ENCODE results near the gene SLC6A13. TPM values are rescaled to one million over a fixed set of nuclear protein-coding genes. Genes with fewer than 3 reads are reported as not detected.

SLC6A13 gene
- total and polyA plus RNA-seq, 7 donors: 0.07 to 1.6 (median 0.50) TPM; not detected in 1

DNA sequence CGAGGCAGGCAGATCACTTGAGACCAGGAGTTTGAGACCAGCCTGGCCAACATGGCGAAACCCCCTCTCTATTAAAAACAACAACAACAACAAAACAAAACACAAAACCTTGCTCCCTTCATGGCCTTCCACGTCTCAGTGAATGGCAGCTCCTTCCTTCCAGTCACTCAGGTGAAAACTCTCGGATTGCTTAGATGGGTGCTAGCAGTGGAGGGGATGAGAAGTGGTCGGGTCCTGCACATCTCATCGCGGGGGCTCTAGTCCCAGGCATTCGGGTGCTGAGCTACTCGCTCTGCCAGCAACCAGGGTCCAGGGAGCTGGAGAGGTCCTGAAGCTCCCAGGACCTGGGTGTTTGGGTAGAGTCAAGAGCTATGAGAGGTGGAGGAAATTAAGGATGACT lies 7.7 kb downstream of the SLC6A13 start:
- intact Hi-C loops (cut with DNase I): no loop called here
- DNase-seq: no peak
- peaks cover 0 to 8% (median 5%) of the 10 kb centered on the region in 3 donors for H3K27me3 ChIP-seq (ENCODE audit: insufficient read depth in 3 of 3, low read length in 2 of 3)
- no peak for ATAC-seq
- TF ChIP-seq, protein P1, sequence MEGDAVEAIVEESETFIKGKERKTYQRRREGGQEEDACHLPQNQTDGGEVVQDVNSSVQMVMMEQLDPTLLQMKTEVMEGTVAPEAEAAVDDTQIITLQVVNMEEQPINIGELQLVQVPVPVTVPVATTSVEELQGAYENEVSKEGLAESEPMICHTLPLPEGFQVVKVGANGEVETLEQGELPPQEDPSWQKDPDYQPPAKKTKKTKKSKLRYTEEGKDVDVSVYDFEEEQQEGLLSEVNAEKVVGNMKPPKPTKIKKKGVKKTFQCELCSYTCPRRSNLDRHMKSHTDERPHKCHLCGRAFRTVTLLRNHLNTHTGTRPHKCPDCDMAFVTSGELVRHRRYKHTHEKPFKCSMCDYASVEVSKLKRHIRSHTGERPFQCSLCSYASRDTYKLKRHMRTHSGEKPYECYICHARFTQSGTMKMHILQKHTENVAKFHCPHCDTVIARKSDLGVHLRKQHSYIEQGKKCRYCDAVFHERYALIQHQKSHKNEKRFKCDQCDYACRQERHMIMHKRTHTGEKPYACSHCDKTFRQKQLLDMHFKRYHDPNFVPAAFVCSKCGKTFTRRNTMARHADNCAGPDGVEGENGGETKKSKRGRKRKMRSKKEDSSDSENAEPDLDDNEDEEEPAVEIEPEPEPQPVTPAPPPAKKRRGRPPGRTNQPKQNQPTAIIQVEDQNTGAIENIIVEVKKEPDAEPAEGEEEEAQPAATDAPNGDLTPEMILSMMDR (IDR thresholded peaks at IDR 0.05): no peak
- H3K4me3 ChIP-seq: no peak overlapping the region
- no peaks in the 10 kb centered on the region for H3K9me3 ChIP-seq
- H3K36me3 ChIP-seq (ENCODE audit: insufficient read depth in 1 of 2, low read depth in 1 of 2): no peaks in the 10 kb centered on the region
- H3K27ac ChIP-seq: no peak overlapping the region
- no peaks in the 10 kb centered on the region for H3K4me1 ChIP-seq
- WGBS, 3 donors: 80 to 92% (median 81%) methylated on average over 9 of the region's 9 CpGs

DNA sequence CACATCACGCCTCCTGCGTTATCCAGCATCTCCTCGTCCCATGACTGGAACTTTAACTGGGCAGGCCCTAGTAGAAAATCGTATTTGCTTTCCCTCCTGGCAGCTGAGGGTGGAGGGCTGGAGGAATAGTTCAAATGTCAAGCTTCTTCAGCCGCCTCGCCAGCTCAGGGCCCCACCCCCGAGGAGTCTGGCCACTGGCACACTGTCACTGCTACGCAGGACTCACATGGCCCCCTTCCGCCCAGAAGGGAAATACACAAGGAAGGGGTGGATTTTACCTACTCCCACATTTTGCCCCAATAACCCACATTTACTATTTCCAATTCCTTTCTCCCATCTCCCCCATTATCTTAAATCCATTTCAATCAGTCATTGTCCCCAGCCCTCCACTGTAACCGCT lies 8.6 kb downstream of the SLC6A13 start:
- Histone ChIP-seq H3K4me1 (no peaks in the 10 kb centered on the region), H3K27ac (no peak overlapping the region), H3K27me3 (ENCODE audit: insufficient read depth in 3 of 3, low read length in 2 of 3) (peaks cover 0 to 8% (median 5%) of the 10 kb centered on the region in 3 donors), H3K36me3 (ENCODE audit: insufficient read depth in 1 of 2, low read depth in 1 of 2) (no peaks in the 10 kb centered on the region), H3K9me3 (no peaks in the 10 kb centered on the region), H3K4me3 (no peak overlapping the region)
- DNase-seq: no peak
- TF ChIP-seq, protein P1 (IDR thresholded peaks at IDR 0.05): no peak
- WGBS, 3 donors: 50 to 57% (median 56%) methylated on average over 10 of the region's 10 CpGs
- intact Hi-C loops (cut with DNase I): no loop called here
- no peak for ATAC-seq

DNA sequence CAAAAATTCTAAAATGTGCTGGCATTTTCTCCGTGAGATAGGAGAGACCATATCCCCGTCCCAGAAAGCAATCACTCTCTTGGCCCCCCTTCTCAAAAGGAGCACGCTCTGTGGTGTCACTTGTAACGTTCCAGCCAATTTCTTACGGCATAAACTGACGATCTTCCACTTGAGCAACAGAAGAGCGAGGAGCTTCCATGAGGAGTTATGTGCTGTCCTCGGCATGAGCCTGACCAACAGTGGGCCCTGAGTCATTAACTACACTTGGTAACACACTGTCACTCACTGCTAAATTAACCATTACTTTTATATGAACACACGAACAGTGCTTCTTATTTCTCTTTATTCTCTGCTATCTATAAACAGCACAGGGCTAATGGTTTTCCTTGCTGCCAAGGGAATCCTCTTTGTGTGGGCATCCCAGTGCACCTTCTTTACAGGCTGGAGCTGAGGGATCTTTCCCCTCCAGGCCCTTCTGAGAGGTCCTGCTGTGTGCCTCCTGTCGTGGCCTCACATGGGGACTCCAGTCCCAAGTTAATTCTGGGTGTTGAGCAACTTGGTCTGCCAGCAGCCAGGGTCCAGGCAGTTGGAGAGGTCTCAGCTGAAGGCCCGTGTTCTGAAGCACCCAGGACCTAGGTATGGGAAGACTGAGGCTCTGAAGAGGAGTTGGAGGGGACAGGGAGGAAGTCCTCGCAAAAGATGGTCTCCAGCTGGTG lies 9.4 kb downstream of the SLC6A13 start:
- WGBS, 3 donors: 71 to 74% (median 72%) methylated on average over 12 of the region's 12 CpGs
- no peak overlapping the region for H3K4me3 ChIP-seq
- H3K4me1 ChIP-seq: no peaks in the 10 kb centered on the region
- no peaks in the 10 kb centered on the region for H3K36me3 ChIP-seq (ENCODE audit: insufficient read depth in 1 of 2, low read depth in 1 of 2)
- peaks cover 0 to 5% (median 4%) of the 10 kb centered on the region in 3 donors for H3K27me3 ChIP-seq (ENCODE audit: insufficient read depth in 3 of 3, low read length in 2 of 3)
- no peak overlapping the region for H3K27ac ChIP-seq
- TF ChIP-seq, protein P1 (IDR thresholded peaks at IDR 0.05): no peak
- ATAC-seq (no peak), DNase-seq (no peak)
- no peaks in the 10 kb centered on the region for H3K9me3 ChIP-seq
- intact Hi-C loops (cut with DNase I): no loop called here

DNA sequence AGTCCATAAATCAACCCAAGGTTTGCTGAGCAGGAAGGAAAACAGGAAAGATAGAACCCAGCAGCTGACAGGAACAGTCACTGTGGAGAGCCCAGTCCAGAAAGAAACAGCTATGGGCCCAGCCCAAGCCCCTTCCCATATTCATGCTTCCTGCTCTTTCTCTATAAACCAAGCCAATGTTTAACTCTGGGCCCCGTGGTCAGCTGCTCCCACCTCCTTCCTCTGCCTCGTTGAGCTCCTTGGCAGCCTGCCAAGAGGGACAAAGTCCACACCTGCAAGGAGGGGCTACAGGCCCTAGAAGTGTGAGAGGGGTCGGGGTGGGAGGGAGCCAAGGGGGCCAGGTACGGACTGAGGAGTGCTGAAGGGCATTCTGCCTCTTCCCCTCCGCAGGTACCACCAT lies 10.0 kb downstream of the SLC6A13 start:
- intact Hi-C loops (cut with DNase I): no loop called here
- Histone ChIP-seq H3K27ac (no peak overlapping the region), H3K4me3 (no peak overlapping the region), H3K36me3 (ENCODE audit: insufficient read depth in 1 of 2, low read depth in 1 of 2) (no peaks in the 10 kb centered on the region), H3K9me3 (peaks cover 5% of the 10 kb centered on the region), H3K27me3 (ENCODE audit: insufficient read depth in 3 of 3, low read length in 2 of 3) (peaks cover 0 to 4% (median 3%) of the 10 kb centered on the region in 3 donors), H3K4me1 (no peaks in the 10 kb centered on the region)
- 41 to 42% (median 42%) methylated on average over 5 of the region's 5 CpGs for WGBS, 3 donors
- DNase-seq: no peak
- TF ChIP-seq, protein P1 (IDR thresholded peaks at IDR 0.05): no peak
- no peak for ATAC-seq

DNA sequence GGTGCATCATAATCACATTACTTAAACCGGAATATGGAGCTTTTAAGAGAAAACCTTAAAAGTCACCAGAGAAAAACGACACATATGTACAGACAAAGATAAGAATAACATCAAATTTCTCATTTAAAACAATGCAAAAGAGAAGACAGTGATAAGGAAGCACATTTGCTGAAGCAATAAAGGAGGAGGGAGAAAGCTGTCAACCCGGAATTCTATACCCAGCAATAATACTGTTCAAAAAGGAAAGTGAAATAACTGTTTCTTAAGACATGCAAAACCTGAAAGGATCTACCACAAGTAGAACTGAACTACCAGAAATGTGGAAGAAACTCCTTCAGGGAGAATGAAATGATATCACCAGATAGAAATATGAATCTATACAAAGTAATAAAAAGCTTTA lies 15.4 kb downstream of the SLC6A13 start:
- 79 to 84% (median 82%) methylated on average over 3 of the region's 3 CpGs for WGBS, 3 donors
- peaks cover 0 to 2% (median 0%) of the 10 kb centered on the region in 3 donors for H3K27me3 ChIP-seq (ENCODE audit: insufficient read depth in 3 of 3, low read length in 2 of 3)
- intact Hi-C loops (cut with DNase I): no loop called here
- DNase-seq (no peak), ATAC-seq (no peak)
- TF ChIP-seq, protein P1 (IDR thresholded peaks at IDR 0.05): no peak
- H3K4me3 ChIP-seq: no peak overlapping the region
- no peak overlapping the region for H3K27ac ChIP-seq
- H3K9me3 ChIP-seq: peaks cover 14% of the 10 kb centered on the region
- H3K4me1 ChIP-seq: no peaks in the 10 kb centered on the region
- H3K36me3 ChIP-seq (ENCODE audit: insufficient read depth in 1 of 2, low read depth in 1 of 2): no peaks in the 10 kb centered on the region
